ENCODE results near the gene MIR17HG.

GRCh38 chr13:91298060-91298459 lies 49.4 kb upstream of the MIR17HG start:
- TF ChIP-seq, protein P1, sequence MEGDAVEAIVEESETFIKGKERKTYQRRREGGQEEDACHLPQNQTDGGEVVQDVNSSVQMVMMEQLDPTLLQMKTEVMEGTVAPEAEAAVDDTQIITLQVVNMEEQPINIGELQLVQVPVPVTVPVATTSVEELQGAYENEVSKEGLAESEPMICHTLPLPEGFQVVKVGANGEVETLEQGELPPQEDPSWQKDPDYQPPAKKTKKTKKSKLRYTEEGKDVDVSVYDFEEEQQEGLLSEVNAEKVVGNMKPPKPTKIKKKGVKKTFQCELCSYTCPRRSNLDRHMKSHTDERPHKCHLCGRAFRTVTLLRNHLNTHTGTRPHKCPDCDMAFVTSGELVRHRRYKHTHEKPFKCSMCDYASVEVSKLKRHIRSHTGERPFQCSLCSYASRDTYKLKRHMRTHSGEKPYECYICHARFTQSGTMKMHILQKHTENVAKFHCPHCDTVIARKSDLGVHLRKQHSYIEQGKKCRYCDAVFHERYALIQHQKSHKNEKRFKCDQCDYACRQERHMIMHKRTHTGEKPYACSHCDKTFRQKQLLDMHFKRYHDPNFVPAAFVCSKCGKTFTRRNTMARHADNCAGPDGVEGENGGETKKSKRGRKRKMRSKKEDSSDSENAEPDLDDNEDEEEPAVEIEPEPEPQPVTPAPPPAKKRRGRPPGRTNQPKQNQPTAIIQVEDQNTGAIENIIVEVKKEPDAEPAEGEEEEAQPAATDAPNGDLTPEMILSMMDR (IDR thresholded peaks at IDR 0.05; ENCODE audit: low read depth, low read length), result no peak
- no peak for TF ChIP-seq MAX (IDR thresholded peaks at IDR 0.05; ENCODE audit: low read depth, low read length)
